HCT116 (cell line): ENCODE measurements around the gene ADGRA1. TPM values are rescaled to one million over a fixed set of nuclear protein-coding genes. Genes with fewer than 3 reads are reported as not detected.

ENCODE experiments used
- ATAC-seq: fragments of 200-7000 bp; cut with Tn5 transposase; 2 replicates; pipeline ENCODE4 v1.9.1; 2020; ENCODE audit warnings: mild to moderate bottlenecking, moderate library complexity
- BruUV-seq: library from RNA; stranded (reverse); fragments of 400-500 nt; replicated peaks from 2 replicates; lab custom pipeline; 2021; lab: Mats Ljungman, UMichigan
- CTCF ChIA-PET: fragments of 300-600 bp; sonication (Branson Sonifier 250); formaldehyde crosslinking; loops from one replicate; lab custom pipeline; 2021; ENCODE audit warnings: antibody characterized with exemption; lab: Charles Lee
- POLR2A ChIA-PET: fragments of 300-600, 350-600 bp; sonication (Branson Sonifier 250); formaldehyde crosslinking; loops from one replicate; lab custom pipeline; 2021; ENCODE audit warnings: antibody characterized with exemption; lab: Charles Lee
- RAD21 ChIA-PET, 2 experiments: fragments of 300-600 bp; sonication (Branson Sonifier 250); formaldehyde crosslinking; loops; one replicate each; lab custom pipeline; 2023; ENCODE audit warnings: low total read pairs in 2 of 2; ENCODE audit not compliant: uncharacterized antibody in 2 of 2, unreplicated experiment in 2 of 2, low non-redundant PET in 1 of 2; lab: Charles Lee
- DNase-seq: peaks from one replicate; pipeline ENCODE4 v3.0.0-alpha.2; 2010; ENCODE audit warnings: low read depth, low spot score
- H2AFZ ChIP-seq: fragments of 200-600 bp; shearing (Covaris generic), sonication (generic); 2 replicates; pipeline ENCODE4 v1.6.1; 2017; ENCODE audit warnings: low read depth, mixed run types, mixed read lengths, antibody characterized with exemption, low read length; ENCODE audit not compliant: poor library complexity, severe bottlenecking
- H3K27ac ChIP-seq: 2 replicates; pipeline ENCODE4 v1.5.1; 2012; ENCODE audit warnings: low read depth, low read length
- H3K27me3 ChIP-seq: fragments of 200-600 bp; sonication (generic); 2 replicates; pipeline ENCODE4 v1.6.1; 2016; ENCODE audit warnings: mixed run types, low read length, mixed read lengths; ENCODE audit not compliant: insufficient read depth
- H3K36me3 ChIP-seq, 2 experiments: fragments of 200-500 bp in 1 of 2; fragments of 200-600 bp in 1 of 2; sonication (Bioruptor generic) in 1 of 2; sonication (generic) in 1 of 2; 2 replicates each; pipeline versions ENCODE4 v1.5.1 to v1.6.1; 2014 to 2016; ENCODE audit warnings: low read length in 2 of 2, inconsistent platforms in 1 of 2, mixed read lengths in 1 of 2, mixed run types in 1 of 2; ENCODE audit not compliant: insufficient read depth in 2 of 2, control insufficient read depth in 1 of 2
- H3K4me1 ChIP-seq, 2 experiments: fragments of 200-600 bp in 1 of 2; sonication (generic) in 1 of 2; 2 replicates each; pipeline versions ENCODE4 v1.5.1 to v1.6.1; 2012 to 2017; ENCODE audit warnings: low read length in 2 of 2, inconsistent platforms in 1 of 2, mild to moderate bottlenecking in 1 of 2, mixed read lengths in 1 of 2, mixed run types in 1 of 2, moderate library complexity in 1 of 2; ENCODE audit not compliant: insufficient read depth in 2 of 2, control insufficient read depth in 1 of 2
- H3K4me2 ChIP-seq: fragments of 200-600 bp; sonication (generic); 2 replicates; pipeline ENCODE4 v1.6.1; 2017; ENCODE audit warnings: mixed run types, low read length, mixed read lengths
- H3K4me3 ChIP-seq, 2 experiments: fragments of 200-600 bp in 1 of 2; sonication (generic) in 1 of 2; replicated peaks in 1 of 2; 2 replicates each; pipeline ENCODE4 v1.5.1; 2011 to 2016; ENCODE audit warnings: low read length in 2 of 2, control low read depth in 1 of 2, low read depth in 1 of 2, mild to moderate bottlenecking in 1 of 2, mixed read lengths in 1 of 2, mixed run types in 1 of 2
- H3K79me2 ChIP-seq: fragments of 200-600 bp; sonication (generic); 2 replicates; pipeline ENCODE4 v1.6.1; 2017; ENCODE audit warnings: mild to moderate bottlenecking, mixed run types, low read length, moderate library complexity, mixed read lengths; ENCODE audit not compliant: insufficient read depth
- H3K9ac ChIP-seq: fragments of 200-600 bp; sonication (generic); 2 replicates; pipeline ENCODE4 v1.6.1; 2016; ENCODE audit warnings: low read length, mixed read lengths
- H3K9me2 ChIP-seq: fragments of 200-600 bp; sonication (generic), shearing (Covaris generic); 2 replicates; pipeline ENCODE4 v1.6.1; 2017; ENCODE audit warnings: mixed run types, mild to moderate bottlenecking, moderate library complexity; ENCODE audit not compliant: insufficient read depth
- H3K9me3 ChIP-seq, 2 experiments: fragments of 200-500 bp in 1 of 2; fragments of 200-600 bp in 1 of 2; sonication (Bioruptor generic) in 1 of 2; sonication (generic) in 1 of 2; 2 replicates each; pipeline ENCODE4 v1.6.1; 2014 to 2017; ENCODE audit warnings: low read length in 2 of 2, mixed read lengths in 2 of 2, inconsistent platforms in 1 of 2, low read depth in 1 of 2, mild to moderate bottlenecking in 1 of 2, mixed run types in 1 of 2, moderate library complexity in 1 of 2; ENCODE audit not compliant: control insufficient read depth in 1 of 2, insufficient read depth in 1 of 2
- H4K20me1 ChIP-seq: fragments of 200-600 bp; sonication (generic), shearing (Covaris generic); 2 replicates; pipeline ENCODE4 v1.6.1; 2017; ENCODE audit warnings: mixed run types, mild to moderate bottlenecking, moderate library complexity; ENCODE audit not compliant: insufficient read depth
- ATF3 ChIP-seq: IDR thresholded peaks from 2 replicates; pipeline ENCODE4 v1.6.1; 2012
- CBX3 ChIP-seq: IDR thresholded peaks from 2 replicates; pipeline ENCODE4 v1.6.1; 2012; ENCODE audit warnings: low read depth
- CTCF ChIP-seq, 3 experiments: fragments of 200-600 bp in 1 of 3; sonication (generic) in 1 of 3; IDR thresholded peaks in 2 of 3; conservative IDR thresholded peaks in 1 of 3; 2 replicates each; pipeline ENCODE4 v1.5.1; 2012 to 2017; ENCODE audit warnings: low read depth in 2 of 3, low read length in 2 of 3, antibody characterized with exemption in 1 of 3, borderline replicate concordance in 1 of 3, control low read depth in 1 of 3, mild to moderate bottlenecking in 1 of 3, mixed read lengths in 1 of 3, mixed run types in 1 of 3, moderate library complexity in 1 of 3; ENCODE audit not compliant: insufficient read depth in 1 of 3
- EGR1 ChIP-seq: IDR thresholded peaks from 2 replicates; pipeline ENCODE4 v1.6.1; 2012; ENCODE audit warnings: low read depth
- ELF1 ChIP-seq: IDR thresholded peaks from 2 replicates; pipeline ENCODE4 v1.6.1; 2012; ENCODE audit warnings: low read depth, borderline replicate concordance
- EZH2phosphoT487 ChIP-seq: fragments of 200-600 bp; IDR thresholded peaks from 2 replicates; pipeline ENCODE4 v1.6.1; 2018; ENCODE audit warnings: antibody characterized with exemption, borderline replicate concordance
- FOSL1 ChIP-seq: IDR thresholded peaks from 2 replicates; pipeline ENCODE4 v1.6.1; 2012; ENCODE audit warnings: low read depth
- JUND ChIP-seq: IDR thresholded peaks from 2 replicates; pipeline ENCODE4 v1.6.1; 2012
- MAX ChIP-seq: IDR thresholded peaks from 2 replicates; pipeline ENCODE4 v1.6.1; 2012
- POLR2AphosphoS5 ChIP-seq: IDR thresholded peaks from 2 replicates; pipeline ENCODE4 v1.6.1; 2011; ENCODE audit warnings: mild to moderate bottlenecking, low read depth, low read length, moderate library complexity
- RAD21 ChIP-seq: IDR thresholded peaks from 2 replicates; pipeline ENCODE4 v1.6.1; 2012; ENCODE audit warnings: low read depth, mild to moderate bottlenecking
- SIN3A ChIP-seq: IDR thresholded peaks from 2 replicates; pipeline ENCODE4 v1.6.1; 2012; ENCODE audit warnings: low read depth
- SP1 ChIP-seq: IDR thresholded peaks from 2 replicates; pipeline ENCODE4 v1.6.1; 2012; ENCODE audit warnings: low read depth
- SRF ChIP-seq: IDR thresholded peaks from 2 replicates; pipeline ENCODE4 v1.6.1; 2012; ENCODE audit warnings: low read depth
- TCF7L2 ChIP-seq: IDR thresholded peaks from 2 replicates; pipeline ENCODE4 v1.7.0; 2011; ENCODE audit warnings: borderline replicate concordance, inconsistent platforms; ENCODE audit not compliant: insufficient read depth, insufficient read length; ENCODE audit errors: extremely low read depth
- YY1 ChIP-seq: IDR thresholded peaks from 2 replicates; pipeline ENCODE4 v1.6.1; 2011; ENCODE audit warnings: low read length, low read depth, moderate library complexity, mild to moderate bottlenecking; ENCODE audit not compliant: insufficient replicate concordance; ENCODE audit errors: extremely low read depth
- ZBTB33 ChIP-seq: IDR thresholded peaks from 2 replicates; pipeline ENCODE4 v1.6.1; 2011; ENCODE audit warnings: mild to moderate bottlenecking, low read length, moderate library complexity; ENCODE audit not compliant: insufficient replicate concordance; ENCODE audit errors: extremely low read depth
- ZNF274 ChIP-seq: fragments of 200-500 bp; sonication (Bioruptor generic); IDR thresholded peaks from 2 replicates; pipeline ENCODE4 v1.6.1; 2014; ENCODE audit warnings: mild to moderate bottlenecking, low read depth, low read length, inconsistent platforms
- intact Hi-C: fragments of 100-400 bp; cut with micrococcal nuclease; formaldehyde crosslinking; loops from 2 replicates; pipeline ENCODE4 v1.10.0; 2022
- total RNA-seq: library from RNA; stranded (reverse); gene quantifications from one replicate; pipeline ENCODE4 v1.2.1, GENCODE V29; 2021; ENCODE audit not compliant: unreplicated experiment

Gene ADGRA1
- total RNA-seq, 1 experiment from 2014 or later, result not detected

GRCh38 chr10:133123050-133123745, 35.5 kb downstream of the ADGRA1 start:
- H3K4me3 ChIP-seq, result no peak overlapping the region
- no peaks in the 10 kb centered on the region for H3K9me2 ChIP-seq
- POLR2A ChIA-PET, result no interaction called here
- intact Hi-C loops, result no loop called here
- peaks cover 0 to 4% of the 10 kb centered on the region in 2 experiments; a peak in 2 of 4 replicates for H3K4me1 ChIP-seq
- H3K27me3 ChIP-seq, result no peaks in the 10 kb centered on the region
- TF ChIP-seq SP1 (no peak), JUND (no peak), MAX (no peak), TCF7L2 (no peak), YY1 (no peak), CBX3 (no peak), ELF1 (no peak), POLR2AphosphoS5 (no peak), FOSL1 (no peak), EGR1 (no peak), ZNF274 (no peak), EZH2phosphoT487 (no peak), ATF3 (no peak), RAD21 (no peak), ZBTB33 (no peak), SIN3A (no peak), SRF (no peak), CTCF (IDR thresholded peaks at IDR 0.05 in 2 of 3, conservative IDR thresholded peaks at IDR 0.05 in 1 of 3; ENCODE audit: borderline replicate concordance in 1 of 3, insufficient read depth in 1 of 3, low read depth in 2 of 3, low read length in 2 of 3) (no peak)
- H3K9ac ChIP-seq, result no peak overlapping the region
- H3K79me2 ChIP-seq, result no peaks in the 10 kb centered on the region
- H3K4me2 ChIP-seq, result no peak overlapping the region
- H3K36me3 ChIP-seq, result no peaks in the 10 kb centered on the region
- CTCF ChIA-PET, result no interaction called here
- H3K9me3 ChIP-seq, result no peaks in the 10 kb centered on the region; a peak in 1 of 4 replicates
- RAD21 ChIA-PET, result no interaction called here
- H4K20me1 ChIP-seq, result no peaks in the 10 kb centered on the region
- BruUV-seq, result no TSS peak
- no peak overlapping the region for H3K27ac ChIP-seq
- ATAC-seq (no peak), DNase-seq (no peak)
- H2AFZ ChIP-seq, result no peak overlapping the region
